GM21390 (cell line): ENCODE results near the gene VASN.

Experiments
- ATAC-seq: cut with Tn5 transposase; IDR thresholded peaks from one replicate; pipeline ENCODE4 v1.9.1; 2021; ENCODE audit not compliant: unreplicated experiment

Gene VASN

GRCh38 chr16:4370570-4371356, 885 bp upstream of the VASN start:
- ATAC-seq: no peak

DNA sequence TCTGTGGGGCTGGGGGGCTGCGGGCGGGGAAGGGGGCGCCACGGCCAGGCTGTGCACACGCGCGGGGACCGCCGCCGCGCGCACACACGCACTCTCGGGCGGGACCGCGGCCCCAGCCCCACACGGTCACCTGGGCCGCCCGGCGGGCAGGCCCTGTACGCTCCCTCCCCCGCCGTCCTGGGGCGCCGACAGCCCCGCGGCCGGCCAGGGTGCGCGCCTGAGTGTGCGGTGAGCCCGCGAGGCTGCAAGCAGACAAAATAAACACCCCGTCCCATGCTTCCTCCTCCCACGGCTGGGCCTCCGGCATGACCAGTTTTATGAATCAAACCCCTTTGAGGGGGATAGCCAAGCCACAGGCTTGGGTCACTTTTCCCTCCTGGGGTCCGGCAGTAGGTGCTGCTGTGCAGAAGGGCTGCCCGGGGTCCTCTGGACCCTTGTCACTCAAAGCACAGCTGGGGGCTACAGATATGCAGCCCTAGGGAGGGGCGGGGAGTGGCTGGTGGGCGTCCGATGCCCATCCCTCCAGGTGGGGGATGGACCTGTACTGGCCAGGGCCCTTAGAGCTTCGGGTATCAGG, 441 bp downstream of the VASN start:
- peak; percentile 34 for ATAC-seq

GRCh38 chr16:4372578-4373355, 1.1 kb downstream of the VASN start:
- ATAC-seq: no peak

DNA sequence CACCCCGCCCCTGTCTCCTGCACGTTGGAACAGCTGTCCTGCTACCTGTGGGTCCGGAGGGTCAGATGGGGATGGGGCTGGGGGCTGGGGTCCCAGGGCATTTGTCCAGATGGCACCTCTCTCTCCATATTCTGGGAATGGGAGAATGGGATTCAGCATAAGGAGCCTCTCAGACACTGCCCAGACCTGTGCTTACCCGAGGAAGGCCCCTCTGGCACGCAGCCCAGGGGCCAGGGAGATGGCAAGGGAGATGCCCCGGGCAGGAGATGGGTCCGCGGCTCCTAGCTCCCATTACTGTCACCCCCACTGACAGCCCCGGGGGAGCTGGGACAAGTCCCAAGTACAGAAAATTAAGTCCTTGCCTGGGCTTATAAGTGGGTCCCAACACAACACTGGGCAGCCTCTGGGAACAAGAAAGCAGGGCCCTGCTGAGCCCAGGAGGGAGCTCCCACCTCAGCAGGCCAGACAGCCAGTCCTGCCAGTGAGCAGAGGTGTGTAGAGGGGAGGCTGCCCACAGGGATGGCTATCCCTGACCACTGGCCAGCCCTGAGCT, 1.8 kb downstream of the VASN start:
- no peak for ATAC-seq

GRCh38 chr16:4373909-4374742, 2.5 kb downstream of the VASN start:
- ATAC-seq: no peak

GRCh38 chr16:4375717-4376116, 4.1 kb downstream of the VASN start:
- ATAC-seq: no peak

DNA sequence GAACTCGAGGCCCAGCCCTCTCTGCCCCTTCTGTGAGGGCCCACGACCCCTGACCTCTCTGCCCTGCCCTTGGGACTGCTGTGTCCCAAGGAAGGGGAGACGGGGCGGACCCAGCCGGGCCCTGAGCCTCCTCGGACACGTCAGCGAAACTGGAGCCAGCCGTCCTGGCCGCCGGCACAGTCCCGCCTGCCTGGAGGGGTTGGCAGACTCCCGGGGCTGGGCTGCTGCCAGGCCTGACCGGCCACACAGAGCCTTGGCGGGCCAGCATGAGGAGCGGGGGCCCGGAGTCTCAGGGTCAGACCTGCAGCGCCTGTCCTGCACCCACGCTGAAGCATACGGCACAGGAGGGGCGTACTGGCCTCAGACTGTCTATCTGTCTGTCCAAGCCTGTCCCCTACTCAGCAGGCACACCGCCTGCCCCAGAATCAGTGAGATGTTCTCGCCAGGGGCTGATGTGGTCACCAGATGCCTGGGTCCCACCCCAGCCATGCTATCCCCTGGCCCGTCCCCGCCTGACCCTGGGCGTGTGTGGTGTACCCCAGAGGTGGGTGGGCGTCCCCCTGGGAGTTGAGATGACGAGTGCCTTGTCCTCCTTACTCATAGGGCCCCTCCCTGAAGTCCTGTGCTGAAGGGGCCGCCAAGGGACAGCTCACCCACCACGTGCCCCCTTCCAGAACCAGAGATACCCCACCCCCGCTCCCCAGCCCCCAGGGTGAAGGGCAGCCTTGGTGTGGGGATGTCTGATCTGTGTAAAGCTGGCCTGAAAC, 4.7 kb downstream of the VASN start:
- ATAC-seq: no peak

DNA sequence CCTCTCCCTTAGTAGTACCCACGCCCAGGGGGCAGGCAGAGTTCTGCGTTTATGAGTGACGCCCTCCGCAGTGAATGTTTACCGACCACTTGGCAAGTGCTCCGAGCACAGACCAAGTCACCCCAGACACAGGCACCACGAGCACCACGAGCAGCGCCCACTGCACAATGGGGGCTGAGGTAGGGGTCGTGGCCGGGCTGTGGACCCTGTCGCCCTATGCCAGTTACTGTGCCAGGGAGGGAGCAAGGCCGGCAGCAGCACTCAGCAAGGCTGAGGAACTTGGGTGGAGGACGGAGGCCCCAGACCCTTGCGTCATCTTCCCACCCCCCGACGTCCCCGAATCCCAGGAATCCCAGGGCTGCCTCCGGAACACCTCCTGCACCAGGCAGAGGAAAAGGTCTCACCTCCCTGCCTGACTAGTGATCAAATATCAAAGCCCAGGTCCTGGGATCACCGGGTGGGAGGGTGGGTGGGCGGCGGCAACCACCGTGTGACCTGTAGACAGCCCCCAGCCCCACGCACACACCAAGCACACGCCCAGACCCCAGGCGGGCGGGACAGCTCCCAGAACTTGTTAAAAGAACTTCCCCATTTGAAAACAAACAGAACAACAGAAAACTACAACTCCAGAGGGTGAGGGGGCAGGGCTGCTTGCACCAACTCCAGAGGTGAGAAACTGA, 5.4 kb downstream of the VASN start:
- no peak for ATAC-seq

GRCh38 chr16:4377573-4378154, 6.0 kb downstream of the VASN start:
- no peak for ATAC-seq

- no peak for ATAC-seq
These were observed 6.6 kb downstream of the VASN start for GRCh38 chr16:4378161-4378666.

GRCh38 chr16:4378999-4379690, 7.5 kb downstream of the VASN start:
- no peak for ATAC-seq

GRCh38 chr16:4380119-4381063, 8.7 kb downstream of the VASN start:
- no peak for ATAC-seq

- ATAC-seq: no peak
These were observed 9.7 kb downstream of the VASN start for GRCh38 chr16:4381072-4381934.

- no peak for ATAC-seq
These were observed 10.5 kb downstream of the VASN start for GRCh38 chr16:4381935-4382794.

DNA sequence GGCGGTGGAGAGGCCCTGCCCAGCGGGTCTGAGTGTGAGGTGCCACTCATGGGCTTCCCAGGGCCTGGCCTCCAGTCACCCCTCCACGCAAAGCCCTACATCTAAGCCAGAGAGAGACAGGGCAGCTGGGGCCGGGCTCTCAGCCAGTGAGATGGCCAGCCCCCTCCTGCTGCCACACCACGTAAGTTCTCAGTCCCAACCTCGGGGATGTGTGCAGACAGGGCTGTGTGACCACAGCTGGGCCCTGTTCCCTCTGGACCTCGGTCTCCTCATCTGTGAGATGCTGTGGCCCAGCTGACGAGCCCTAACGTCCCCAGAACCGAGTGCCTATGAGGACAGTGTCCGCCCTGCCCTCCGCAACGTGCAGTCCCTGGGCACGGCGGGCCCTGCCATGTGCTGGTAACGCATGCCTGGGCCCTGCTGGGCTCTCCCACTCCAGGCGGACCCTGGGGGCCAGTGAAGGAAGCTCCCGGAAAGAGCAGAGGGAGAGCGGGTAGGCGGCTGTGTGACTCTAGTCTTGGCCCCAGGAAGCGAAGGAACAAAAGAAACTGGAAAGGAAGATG, 11.2 kb downstream of the VASN start:
- no peak for ATAC-seq
